HG03565 (cell line): ENCODE results near the gene MECP2.
"Not testable (repeated sequence)": the region's sequence is repeated elsewhere in the genome, so short reads cannot be mapped to it uniquely, and the experiment has no call there.

Experiments used
- ATAC-seq: cut with Tn5 transposase; IDR thresholded peaks from one replicate; pipeline ENCODE4 v1.9.1; 2021; ENCODE audit warnings: mild to moderate bottlenecking, moderate library complexity; ENCODE audit not compliant: unreplicated experiment

MECP2 gene

DNA sequence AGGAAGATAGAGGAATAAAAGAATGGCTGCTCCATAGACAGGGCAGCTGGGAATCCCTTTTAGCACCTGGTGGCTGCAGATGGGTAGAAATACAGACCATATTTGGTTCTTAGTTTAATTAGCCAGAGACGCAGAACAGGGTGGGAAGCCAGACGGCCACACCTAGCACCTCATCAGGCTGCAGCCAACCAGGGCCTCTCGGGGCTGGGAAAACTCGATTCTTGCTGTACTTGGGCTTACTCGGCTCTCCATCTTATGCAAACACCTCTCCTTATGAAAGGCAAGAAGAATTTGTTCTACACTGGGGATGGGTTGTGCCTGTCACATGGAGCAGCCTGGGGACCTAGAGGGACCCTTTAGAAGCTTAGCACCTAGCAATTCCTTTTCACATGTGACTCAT lies 97.5 kb downstream of the MECP2 start:
- no peak for ATAC-seq

DNA sequence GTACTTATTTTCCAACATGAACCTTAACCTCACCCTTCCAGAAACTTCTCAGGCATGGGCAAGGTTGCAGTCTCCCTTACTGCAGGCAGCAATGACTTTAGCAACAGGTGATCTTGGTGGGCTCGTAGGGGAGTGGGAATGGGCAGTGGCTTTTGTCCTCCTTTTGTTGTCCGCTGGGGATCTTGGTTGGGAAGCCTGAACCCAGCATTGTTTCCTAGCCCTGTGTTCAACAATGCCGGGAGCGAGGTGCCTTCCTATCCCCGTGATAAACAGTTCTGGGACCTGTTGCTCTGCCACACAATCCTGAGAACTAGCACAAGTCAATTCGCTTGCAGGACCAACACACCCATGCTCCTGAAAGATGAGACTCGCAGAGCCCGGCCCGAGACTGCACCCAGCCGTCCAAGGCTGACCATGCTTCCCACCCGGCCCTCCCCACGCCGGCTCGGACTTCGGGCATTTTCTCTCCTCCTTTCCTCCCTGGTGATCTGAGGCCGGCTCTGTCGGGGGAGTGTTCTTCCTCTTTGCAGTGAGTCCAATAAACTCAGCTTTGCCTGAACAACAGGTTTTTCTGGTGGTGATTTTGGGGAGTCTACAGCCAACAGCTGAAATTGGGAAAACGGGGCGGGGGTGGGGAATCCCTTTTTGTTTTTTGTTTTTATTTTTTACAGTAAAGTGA lies 98.0 kb downstream of the MECP2 start:
- ATAC-seq, result no peak

DNA sequence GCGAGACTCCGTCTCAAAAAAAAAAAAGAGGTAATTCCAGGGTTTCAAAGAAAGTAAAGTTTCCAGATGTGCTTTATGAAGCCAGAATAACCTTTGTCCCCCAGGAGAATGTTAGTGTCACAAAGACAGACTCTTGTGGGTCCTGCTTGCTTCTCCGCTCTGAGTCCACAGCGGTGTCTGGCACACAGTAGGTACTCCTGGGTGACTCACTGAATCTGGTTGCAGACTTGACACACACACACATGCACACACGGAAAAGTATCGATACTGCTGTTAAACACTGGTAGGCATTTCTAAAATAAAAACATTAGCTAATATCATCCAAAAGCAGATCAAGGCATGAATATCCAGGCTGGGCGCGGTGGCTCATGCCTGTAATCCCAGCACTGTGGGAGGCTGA lies 102.0 kb downstream of the MECP2 start:
- no peak for ATAC-seq

DNA sequence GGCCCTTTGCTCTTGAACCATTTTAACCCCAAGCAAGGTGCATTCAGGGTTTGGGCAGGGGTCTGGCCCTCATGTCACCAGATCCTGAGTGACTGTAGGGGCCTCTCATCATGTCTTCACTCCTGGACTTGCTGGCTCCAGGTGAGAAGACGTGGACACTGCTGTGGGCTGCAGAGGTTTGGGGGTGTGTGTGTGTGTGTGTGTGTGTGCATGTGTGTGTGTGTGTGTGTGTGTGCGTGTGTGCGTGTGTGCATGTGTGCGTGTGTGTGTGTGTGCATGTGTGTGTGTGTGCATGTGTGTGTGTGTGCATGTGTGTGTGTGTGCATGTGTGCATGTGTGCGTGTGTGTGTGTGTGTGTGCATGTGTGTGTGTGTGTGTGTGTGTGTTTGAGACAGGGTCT lies 103.1 kb downstream of the MECP2 start:
- ATAC-seq, result not testable (repeated sequence)

DNA sequence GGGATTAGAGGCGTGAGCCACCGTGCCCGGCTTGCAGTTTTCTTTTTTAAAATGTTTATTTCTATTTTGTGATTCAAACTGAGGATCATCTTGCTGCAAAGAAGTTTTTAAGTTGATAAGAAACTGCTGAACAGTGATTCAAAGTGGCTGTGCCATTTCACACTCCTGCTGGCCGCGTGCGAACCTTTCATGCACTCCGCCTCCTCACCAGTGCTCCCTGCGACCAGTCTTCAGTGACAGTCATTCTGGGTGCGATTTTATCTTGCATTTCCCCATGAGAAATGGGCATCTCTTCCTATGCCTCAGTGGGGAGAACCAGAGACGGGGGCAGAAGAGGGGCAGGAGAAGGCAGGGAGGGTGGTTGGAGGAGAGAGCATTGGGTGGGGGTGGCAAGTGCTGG lies 103.5 kb downstream of the MECP2 start:
- no peak for ATAC-seq

DNA sequence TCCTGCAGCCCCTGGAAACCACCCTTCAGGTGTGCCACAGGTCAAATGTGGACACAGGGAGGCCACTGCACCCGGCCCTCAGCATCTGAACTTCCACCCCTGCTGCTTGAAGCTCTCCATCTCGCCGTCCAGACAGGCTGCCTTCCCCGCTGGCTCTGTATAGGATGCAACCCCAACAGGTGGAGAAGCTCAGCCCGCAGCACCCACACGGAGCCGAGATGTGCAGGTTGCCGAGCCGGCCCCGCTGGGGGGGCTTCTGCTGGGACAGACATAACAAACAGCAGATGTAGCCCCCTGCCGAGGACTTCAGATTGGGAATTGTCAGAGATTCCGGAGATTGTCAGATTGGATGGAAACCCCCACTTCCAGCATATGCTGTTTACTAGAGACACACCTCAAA lies 104.4 kb downstream of the MECP2 start:
- ATAC-seq, result no peak

DNA sequence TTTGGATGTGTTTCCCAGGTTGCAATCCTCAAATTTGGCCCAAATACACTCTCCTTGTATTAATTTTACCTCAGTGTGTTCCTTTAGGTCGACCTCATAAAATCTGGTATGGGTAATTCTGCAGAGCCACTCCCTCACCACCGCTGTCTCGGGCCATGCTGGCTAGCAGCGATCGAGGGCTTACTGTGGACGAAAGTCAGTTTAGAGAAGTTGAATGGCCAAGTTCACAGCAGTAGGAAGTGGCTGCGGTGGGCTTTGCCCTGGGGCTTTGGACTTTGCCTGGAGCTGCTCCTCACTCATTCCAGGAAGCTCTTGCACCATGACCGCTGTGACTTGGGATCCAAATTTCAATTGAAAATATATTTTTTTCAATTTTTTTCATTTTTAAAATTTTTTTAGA lies 105.3 kb downstream of the MECP2 start:
- no peak for ATAC-seq

DNA sequence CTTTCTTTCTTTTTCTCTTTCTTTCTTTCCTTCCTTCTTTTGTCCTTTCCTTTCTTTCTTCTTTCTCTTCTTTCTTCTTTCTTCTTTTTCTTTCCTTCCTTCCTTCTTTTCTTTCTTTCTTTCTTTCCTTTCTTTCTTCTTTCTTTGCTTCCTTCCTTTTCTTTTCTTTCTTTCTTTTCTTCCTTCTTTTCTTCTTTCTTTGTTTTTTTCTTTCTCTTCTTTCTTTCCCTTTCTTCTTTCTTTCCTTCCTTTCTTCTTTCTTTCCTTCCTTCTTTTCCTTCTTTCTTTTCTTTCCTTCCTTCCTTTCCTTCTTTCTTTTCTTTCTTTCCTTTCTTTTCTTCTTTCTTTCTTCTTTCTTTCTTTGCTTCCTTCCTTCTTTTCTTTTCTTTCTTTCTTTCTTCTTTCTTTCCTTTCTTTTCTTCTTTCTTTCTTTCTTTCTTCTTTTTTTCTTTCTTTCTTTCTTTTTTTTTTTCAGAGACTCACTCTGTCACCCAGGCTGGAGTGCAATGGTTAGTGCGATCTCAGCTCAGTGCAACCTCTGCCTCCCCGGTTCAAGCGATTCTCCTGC lies 106.4 kb downstream of the MECP2 start:
- no peak for ATAC-seq

DNA sequence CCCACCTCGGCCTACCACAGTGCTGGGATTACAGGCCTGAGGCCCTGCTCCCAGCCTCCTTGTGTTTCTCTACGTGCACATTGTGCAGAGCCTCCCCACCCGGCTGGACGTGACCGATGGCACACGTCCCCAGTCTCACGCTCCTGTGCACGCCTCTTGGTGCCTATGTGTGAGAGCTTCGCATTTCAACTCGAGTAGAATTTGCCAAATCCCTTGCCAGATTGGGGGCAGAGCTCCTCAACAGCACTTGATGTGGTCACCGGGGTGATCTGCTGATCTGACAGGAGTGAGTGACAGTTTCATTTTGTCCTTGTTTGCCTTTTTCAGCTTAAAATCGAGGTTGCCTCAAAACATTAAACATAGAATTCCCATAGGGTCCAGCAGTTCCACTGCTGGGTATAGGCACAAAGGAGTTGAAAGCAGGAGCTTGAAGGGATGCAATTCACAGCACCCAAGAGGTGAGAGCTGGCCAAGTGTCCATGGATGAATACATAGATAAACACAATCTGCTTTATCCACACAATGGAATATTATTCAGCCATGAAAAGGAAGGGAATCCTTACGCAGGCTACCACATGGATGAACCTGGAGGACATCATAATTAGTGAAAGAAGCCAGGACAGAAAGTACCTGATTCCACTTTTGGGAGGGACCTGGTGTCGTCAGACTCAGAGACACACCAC lies 107.4 kb downstream of the MECP2 start:
- no peak for ATAC-seq

DNA sequence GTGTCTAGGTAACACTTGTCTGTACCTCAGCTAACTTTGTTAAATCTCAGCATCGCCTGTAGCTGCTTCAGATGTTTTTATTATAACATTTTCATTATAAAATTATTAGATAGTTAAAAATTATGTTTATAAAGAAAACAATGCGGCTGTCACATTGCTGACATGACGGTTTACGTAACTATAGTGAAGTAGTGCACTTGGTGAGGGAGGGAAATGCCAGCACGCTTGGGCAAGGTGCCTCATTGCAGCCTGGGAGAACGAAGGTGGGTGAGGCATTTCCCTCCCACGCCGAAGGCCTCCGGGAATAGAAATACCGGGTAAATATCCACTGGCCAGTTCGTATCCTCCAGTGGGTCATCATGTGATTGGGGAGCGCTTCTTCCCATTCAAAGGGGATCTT lies 109.0 kb downstream of the MECP2 start:
- no peak for ATAC-seq

DNA sequence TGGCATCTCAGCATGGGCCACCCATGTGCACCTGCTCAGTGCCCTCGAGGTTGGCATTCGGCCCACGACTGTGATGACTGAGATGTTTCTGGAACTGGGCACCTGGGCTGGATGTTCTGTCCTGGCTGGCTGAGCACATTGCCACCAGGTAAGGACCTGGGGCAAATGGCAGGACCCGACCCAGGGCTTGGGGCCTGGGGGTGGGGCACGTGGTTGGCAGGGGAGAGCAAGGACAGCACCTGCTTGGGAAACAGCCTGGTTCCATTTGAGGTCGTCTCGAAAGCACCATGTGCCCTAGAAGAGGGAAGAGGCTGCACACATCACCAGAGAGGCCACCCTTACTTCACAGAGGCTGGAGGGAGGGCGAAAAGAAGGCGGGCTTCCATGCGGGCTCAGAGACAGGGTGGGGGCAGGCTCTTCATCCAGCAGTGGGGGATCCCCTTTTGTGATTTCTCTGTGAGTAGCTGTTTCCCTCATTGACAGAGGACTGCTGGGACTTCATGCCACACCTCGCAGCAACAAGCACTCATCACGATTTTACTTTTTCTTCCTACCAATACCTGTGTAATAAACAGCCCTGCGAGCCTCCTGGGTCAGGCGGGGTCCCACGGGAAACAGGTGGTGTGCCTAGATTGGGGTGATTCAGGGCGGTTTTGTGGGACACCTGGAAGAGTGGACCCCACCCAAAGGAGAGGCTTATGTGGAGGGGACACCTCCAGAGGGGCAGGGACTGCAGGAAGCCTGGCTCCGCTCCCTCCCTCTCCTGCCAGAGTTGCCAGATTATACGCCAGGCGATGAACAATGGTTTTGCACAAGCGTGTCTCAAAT lies 113.0 kb downstream of the MECP2 start:
- no peak for ATAC-seq

DNA sequence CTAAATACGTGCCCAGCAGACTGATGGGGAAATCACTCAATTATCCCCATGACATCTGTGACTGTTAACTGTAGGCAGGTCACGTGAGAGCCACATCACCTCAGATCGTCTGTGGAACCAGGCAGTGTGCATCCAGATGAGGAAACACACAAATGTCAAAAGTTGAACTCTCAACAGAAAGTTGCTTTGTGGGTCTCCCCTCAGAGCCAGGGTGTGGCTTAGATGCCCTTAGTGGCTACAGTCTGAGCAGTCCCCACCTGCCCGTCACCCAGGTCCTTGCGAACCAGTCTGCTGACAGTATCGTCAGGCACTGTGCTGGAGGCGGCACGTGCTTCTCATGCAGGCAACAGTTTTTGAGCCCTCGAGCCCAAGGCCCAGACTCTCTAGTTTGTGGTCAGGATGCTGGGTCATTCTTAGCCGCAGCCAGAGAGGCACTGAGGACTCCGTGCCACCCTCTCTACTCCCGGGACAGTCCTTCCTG lies 114.2 kb downstream of the MECP2 start:
- ATAC-seq, result no peak

DNA sequence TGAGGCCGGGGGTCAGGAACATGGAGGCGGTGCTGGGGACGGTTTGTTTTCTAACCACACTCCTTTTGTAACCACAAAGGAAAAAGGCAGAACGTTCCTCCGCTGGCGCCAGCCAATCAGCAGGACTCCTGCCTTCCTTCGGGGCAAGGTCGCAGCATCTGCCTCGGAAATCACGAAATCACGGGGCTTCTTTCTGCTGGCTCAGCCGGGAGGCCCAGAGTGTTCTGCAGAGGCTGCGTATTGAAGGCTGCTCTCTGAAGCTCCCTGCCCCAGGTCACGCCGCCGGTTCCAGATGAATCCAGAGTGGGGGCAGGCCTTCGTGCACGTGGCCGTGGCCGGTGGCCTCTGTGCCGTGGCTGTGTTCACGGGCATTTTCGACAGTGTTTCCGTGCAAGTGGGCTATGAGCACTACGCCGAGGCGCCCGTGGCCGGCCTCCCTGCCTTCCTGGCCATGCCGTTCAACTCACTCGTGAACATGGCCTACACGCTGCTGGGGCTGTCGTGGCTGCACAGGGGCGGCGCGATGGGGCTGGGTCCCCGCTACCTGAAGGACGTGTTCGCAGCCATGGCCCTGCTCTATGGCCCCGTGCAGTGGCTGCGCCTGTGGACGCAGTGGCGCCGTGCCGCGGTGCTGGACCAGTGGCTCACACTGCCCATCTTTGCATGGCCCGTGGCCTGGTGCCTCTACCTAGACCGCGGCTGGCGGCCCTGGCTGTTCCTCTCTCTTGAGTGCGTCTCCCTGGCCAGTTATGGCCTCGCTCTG lies 115.6 kb downstream of the MECP2 start:
- no peak for ATAC-seq

DNA sequence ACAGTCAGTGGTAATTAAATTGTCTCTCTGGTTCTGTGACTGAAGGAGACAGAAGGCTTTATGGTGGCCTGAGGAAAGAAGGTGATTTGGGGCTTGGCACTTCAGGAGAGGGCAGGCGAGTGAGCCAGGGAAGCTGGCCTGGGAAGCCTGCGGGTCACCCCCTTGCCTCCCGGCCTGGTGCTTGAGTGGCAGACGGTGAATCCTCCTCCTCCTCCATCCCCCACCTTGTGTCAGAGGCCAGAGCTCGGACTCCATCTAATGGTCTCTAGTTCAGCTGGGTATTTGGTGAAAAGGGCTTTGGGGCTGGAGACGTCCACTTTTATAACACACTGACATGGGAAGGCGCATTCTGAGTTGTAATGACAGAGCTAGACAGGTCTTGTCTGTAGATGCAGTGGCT lies 116.3 kb downstream of the MECP2 start:
- no peak for ATAC-seq

DNA sequence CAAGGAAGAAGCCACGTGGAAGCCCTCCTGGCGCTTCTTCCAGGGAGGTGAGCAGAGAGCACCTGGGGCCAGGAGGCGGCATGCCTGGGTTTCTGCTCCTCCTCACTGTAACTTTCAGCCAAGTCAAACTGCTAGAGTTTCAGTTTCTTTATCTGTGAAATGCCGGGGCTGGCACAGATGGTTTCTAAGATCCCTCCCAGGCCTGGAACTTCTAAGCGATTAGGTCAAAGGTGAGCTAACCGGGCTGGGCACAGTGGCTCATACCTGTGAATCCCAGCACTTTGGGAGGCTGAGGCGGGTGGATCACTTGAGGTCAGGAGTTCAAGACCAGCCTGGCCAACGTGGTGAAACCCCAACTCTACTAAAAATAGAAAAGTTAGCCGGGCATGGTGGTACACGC lies 117.1 kb downstream of the MECP2 start:
- ATAC-seq, result not testable (repeated sequence)

DNA sequence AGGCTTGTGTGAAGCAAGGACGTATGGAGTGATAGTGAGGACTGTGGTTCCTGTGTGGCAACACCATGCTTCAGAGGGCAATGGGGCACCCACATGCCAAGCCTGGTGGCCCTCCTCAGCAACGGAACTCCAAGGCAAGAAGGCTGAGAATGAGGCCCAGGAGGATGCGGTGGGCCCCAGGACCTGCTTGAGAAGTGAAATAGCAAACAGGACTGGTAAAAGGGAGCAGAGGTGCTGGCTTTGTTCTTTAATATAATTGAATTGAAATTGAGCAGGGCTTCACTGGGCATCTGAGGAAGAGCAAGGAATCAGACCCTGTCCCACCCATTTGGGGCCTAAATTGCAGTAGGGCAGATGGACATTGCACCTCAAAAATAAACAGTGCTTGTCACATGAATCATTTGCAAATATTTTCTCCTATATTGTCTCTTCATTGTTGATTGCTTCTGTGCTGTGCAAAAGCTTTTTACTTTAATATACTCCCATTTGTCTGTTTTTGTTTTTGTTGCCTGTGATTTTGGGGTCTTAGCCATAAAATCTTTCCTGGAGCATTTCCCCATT lies 122.7 kb downstream of the MECP2 start:
- ATAC-seq, result no peak

DNA sequence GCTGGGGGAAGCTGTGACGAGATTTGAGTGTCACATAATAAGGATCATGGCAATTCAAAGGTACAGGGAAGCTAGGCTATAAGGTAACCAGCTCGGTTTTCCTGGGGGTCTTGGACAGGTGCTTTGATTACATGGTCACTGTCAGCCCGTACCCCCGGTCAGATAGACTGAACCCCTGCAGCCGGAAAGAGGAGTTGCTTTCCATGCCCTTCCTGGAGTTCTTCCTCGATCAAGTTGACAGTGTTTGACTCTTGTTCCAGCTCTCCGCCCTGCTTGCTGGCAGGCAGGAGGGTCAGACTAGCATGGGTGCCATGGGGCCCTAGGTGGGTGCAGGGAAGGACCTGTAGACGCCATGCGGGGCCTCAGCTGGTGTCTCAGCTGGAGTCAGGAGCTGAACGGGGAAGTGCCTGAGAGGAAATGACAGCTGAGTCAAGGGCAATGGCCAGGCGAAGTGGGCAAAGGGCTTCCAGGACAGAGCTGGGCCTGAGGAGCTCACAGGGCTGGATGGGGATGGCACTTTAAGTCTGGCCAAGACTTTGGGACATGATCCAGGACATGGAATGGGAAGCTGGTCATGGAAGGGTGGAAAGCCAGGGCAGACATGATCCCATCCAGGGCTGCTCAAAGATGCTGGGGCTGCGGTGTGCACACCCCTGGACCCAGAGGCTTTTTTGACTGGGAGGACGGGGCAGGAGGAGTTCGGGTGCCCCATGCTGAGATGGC lies 123.4 kb downstream of the MECP2 start:
- no peak for ATAC-seq

DNA sequence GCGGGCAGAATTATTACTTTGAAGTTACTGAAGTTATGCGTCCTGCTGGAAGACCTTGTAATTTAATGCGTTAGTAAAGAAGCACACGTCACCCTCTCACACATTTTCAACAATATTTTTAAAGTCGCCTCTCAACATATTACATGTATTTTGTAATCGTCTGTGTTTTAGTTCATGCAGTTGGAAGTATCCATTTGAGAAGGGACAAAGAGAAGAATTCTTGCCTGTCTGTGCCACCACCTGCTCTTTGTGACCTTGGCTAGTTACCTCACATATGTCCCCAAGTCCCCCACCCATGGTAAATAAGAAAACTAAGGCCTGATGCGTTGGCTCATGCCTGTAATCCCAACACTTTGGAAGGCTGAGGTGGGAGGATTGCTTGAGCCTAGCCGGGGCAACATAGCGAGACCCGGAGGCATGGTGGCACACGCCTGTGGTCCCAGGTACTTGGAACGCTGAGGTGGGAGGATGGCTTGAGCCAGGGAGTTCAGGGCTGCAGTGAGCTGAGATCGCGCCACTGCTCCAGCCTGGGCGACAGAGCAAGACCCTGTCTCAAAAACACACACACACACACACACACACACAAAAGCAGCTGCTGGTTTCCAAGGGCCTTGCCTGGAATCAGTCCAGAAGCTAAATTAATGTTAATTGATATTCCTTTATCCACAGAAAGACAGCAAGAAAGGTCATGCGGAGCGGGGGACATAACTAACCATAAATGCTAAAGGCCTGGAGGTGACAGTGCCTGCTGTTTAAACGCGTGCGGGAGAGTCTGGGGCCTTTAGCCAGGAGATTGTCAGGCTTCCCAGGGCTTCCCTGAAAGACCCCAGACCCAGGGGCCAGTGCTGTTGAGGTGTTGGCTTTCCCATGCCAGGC lies 124.2 kb downstream of the MECP2 start:
- no peak for ATAC-seq
